ENCODE data around the gene EBF3.

The EBF3 gene

DNA sequence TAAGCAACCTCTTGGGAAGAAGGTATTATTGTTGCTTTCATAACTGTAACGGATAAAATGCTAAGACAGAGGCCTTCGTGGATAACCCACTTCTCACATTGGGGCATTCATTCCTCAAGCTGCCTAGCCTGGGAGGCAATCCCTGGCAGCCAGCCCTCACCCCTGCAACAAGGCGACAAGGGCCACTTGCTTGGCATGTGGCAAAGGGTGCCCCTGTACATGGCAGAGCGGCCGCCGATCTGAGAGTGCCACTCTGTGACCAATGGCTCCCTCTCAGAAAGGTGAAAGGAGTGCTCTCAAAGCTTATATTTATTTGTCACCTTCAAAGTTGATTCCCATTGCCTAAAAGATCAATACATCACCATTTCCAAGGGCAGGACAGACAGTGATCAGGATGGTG is 31.9 kb downstream of the EBF3 start:
- no peaks in the 10 kb centered on the region for H4K20me1 ChIP-seq (ENCODE audit: insufficient read depth, low read length)
- TF ChIP-seq, protein P1, sequence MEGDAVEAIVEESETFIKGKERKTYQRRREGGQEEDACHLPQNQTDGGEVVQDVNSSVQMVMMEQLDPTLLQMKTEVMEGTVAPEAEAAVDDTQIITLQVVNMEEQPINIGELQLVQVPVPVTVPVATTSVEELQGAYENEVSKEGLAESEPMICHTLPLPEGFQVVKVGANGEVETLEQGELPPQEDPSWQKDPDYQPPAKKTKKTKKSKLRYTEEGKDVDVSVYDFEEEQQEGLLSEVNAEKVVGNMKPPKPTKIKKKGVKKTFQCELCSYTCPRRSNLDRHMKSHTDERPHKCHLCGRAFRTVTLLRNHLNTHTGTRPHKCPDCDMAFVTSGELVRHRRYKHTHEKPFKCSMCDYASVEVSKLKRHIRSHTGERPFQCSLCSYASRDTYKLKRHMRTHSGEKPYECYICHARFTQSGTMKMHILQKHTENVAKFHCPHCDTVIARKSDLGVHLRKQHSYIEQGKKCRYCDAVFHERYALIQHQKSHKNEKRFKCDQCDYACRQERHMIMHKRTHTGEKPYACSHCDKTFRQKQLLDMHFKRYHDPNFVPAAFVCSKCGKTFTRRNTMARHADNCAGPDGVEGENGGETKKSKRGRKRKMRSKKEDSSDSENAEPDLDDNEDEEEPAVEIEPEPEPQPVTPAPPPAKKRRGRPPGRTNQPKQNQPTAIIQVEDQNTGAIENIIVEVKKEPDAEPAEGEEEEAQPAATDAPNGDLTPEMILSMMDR (IDR thresholded peaks at IDR 0.05; ENCODE audit: borderline replicate concordance, extremely low read depth, low read length, poor library complexity, severe bottlenecking) = no peak
- TF ChIP-seq EZH2 (IDR thresholded peaks at IDR 0.05; ENCODE audit: borderline replicate concordance, low read depth, low read length, severe bottlenecking) = no peak
- H3K4me2 ChIP-seq (ENCODE audit: insufficient read depth, low read length) = no peak overlapping the region
- H3K9me3 ChIP-seq (ENCODE audit: insufficient read depth, low read length, severe bottlenecking) = no peaks in the 10 kb centered on the region
- no peak overlapping the region for H3K9ac ChIP-seq (ENCODE audit: low read depth, low read length)
- no peaks in the 10 kb centered on the region for H3K27me3 ChIP-seq (ENCODE audit: insufficient read depth, low read length, poor library complexity)
- no peaks in the 10 kb centered on the region for H3K4me1 ChIP-seq (ENCODE audit: insufficient read depth, low read length)
- no peaks in the 10 kb centered on the region for H3K79me2 ChIP-seq (ENCODE audit: insufficient read depth, low read length)
- H2AFZ ChIP-seq (ENCODE audit: low read depth, low read length) = no peak overlapping the region
- no peak overlapping the region for H3K27ac ChIP-seq (ENCODE audit: low read length)
- H3K36me3 ChIP-seq (ENCODE audit: insufficient read depth, low read length) = no peaks in the 10 kb centered on the region
- no peak for ATAC-seq (ENCODE audit: insufficient read depth, low read depth)
- no peak for DNase-seq
- H3K4me3 ChIP-seq (ENCODE audit: low read depth in 1 of 2, low read length in 2 of 2) = no peak overlapping the region

DNA sequence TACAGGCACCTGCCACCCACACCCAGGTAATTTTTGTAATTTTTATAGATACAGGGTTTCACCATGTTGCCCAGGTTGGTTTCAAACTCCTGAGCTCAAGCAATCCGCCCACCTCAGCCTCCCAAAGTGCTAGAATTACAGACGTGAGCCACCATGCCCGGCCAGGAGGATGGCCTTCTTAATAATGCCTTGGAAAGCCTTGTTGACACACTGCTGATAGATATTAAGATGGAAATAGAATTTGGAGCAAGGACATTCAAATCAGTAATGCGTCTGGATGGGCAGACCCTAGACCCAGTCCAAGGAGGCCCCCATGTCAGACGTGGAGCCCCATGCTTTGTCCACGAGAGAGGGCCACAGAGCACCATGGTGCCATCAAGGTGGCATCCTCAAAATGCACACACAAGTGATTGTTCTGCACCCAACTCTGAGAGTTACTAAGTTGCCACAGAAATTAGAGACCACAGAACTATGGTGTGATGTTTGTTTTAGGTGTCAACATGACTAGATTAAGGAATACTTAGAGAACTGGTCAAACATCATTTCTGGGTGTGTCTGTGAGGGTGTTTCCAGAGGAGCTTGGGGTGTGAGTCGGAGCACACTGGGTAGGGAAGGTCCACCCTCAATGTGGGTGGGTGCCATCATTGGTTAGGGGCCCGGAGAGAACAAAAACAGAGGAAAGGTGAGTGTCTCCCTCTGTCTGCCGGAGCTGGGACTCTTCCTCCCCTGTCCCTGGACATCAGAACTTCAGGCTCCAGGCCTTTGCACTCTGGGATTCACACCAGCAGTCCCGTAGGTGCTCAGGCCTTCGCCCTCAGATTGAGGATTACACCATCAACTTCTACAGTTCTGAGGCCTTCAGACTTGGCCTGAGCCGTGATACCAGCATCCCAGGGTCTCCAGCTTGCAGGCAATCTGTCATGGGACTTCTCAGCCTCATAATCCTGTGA is 34.5 kb downstream of the EBF3 start:
- TF ChIP-seq, protein P1 (IDR thresholded peaks at IDR 0.05; ENCODE audit: borderline replicate concordance, extremely low read depth, low read length, poor library complexity, severe bottlenecking) = no peak
- no peak for TF ChIP-seq EZH2 (IDR thresholded peaks at IDR 0.05; ENCODE audit: borderline replicate concordance, low read depth, low read length, severe bottlenecking)
- no peaks in the 10 kb centered on the region for H4K20me1 ChIP-seq (ENCODE audit: insufficient read depth, low read length)
- DNase-seq = no peak

DNA sequence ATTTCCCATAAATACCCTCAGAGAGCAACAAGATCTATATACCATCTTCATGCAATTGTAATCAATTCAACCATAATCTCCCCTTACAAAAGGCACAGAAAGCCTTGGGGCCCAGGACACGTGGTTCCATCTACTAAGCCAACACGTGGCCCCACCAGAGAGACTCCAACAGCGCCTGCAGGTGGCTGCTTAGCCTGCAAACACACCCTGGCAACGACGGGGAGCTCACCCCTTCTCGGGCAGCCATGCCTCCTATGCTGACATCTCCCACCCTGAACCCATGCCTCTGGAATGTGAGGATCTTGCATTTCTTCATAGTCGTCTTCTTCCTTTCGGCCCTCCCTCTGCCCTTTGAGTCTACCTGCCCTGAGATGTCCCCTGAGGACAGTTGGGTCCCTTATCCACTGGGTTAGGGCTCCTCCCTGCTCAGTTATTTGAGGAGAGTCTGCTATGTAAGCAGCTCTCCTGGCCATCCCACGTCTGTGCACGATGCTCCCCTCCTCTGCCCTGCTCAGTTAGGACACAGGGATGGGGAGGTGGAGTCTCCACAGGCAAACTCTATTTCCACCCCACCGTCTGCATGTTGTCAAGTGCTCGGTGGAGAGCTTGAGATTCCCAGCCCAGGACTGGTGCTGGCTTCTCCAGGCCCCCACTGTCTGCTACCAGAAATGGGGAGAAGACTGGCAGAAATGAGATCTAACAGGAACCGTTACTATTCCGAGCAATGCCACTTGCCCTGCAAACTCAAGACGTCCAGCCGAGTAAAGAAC is 36.5 kb downstream of the EBF3 start:
- Histone ChIP-seq H3K36me3 (ENCODE audit: insufficient read depth, low read length) (no peaks in the 10 kb centered on the region), H3K4me2 (ENCODE audit: insufficient read depth, low read length) (no peak overlapping the region), H3K9me3 (ENCODE audit: insufficient read depth, low read length, severe bottlenecking) (no peaks in the 10 kb centered on the region), H3K79me2 (ENCODE audit: insufficient read depth, low read length) (no peaks in the 10 kb centered on the region), H3K4me3 (ENCODE audit: low read depth in 1 of 2, low read length in 2 of 2) (no peak overlapping the region), H2AFZ (ENCODE audit: low read depth, low read length) (no peak overlapping the region), H3K9ac (ENCODE audit: low read depth, low read length) (no peak overlapping the region), H3K4me1 (ENCODE audit: insufficient read depth, low read length) (no peaks in the 10 kb centered on the region), H3K27ac (ENCODE audit: low read length) (no peak overlapping the region), H4K20me1 (ENCODE audit: insufficient read depth, low read length) (no peaks in the 10 kb centered on the region), H3K27me3 (ENCODE audit: insufficient read depth, low read length, poor library complexity) (no peaks in the 10 kb centered on the region)
- ATAC-seq (ENCODE audit: insufficient read depth, low read depth) (no peak), DNase-seq (no peak)
- TF ChIP-seq, protein P1 (IDR thresholded peaks at IDR 0.05; ENCODE audit: borderline replicate concordance, extremely low read depth, low read length, poor library complexity, severe bottlenecking) = no peak
- no peak for TF ChIP-seq EZH2 (IDR thresholded peaks at IDR 0.05; ENCODE audit: borderline replicate concordance, low read depth, low read length, severe bottlenecking)

More for the DNA sequence above, 34.5 kb downstream of the EBF3 start:
- Histone ChIP-seq H3K9me3 (ENCODE audit: insufficient read depth, low read length, severe bottlenecking) (no peaks in the 10 kb centered on the region), H3K4me3 (ENCODE audit: low read depth in 1 of 2, low read length in 2 of 2) (no peak overlapping the region), H3K27me3 (ENCODE audit: insufficient read depth, low read length, poor library complexity) (no peaks in the 10 kb centered on the region), H3K4me1 (ENCODE audit: insufficient read depth, low read length) (no peaks in the 10 kb centered on the region), H3K4me2 (ENCODE audit: insufficient read depth, low read length) (no peak overlapping the region), H3K36me3 (ENCODE audit: insufficient read depth, low read length) (no peaks in the 10 kb centered on the region), H3K27ac (ENCODE audit: low read length) (no peak overlapping the region), H3K9ac (ENCODE audit: low read depth, low read length) (no peak overlapping the region), H2AFZ (ENCODE audit: low read depth, low read length) (no peak overlapping the region), H3K79me2 (ENCODE audit: insufficient read depth, low read length) (no peaks in the 10 kb centered on the region)
- no peak for ATAC-seq (ENCODE audit: insufficient read depth, low read depth)
